Neural progenitor cell (in vitro differentiated cells): ENCODE results near the gene TIMM23. TPM values are rescaled to one million over a fixed set of nuclear protein-coding genes. Genes with fewer than 3 reads are reported as not detected.
"Not testable (repeated sequence)": the region's sequence is repeated elsewhere in the genome, so short reads cannot be mapped to it uniquely, and the experiment has no call there.

Experiments used
- DNase-seq: peaks from one replicate; pipeline ENCODE4 v3.0.0-alpha.2; 2016; ENCODE audit warnings: low spot score
- H2AFZ ChIP-seq: fragments of 200-600 bp; sonication (generic); replicated peaks from 2 replicates; pipeline ENCODE4 v1.6.1; 2016; ENCODE audit warnings: antibody characterized with exemption
- H3F3A ChIP-seq: fragments of 200-600 bp; sonication (generic); 2 replicates; pipeline ENCODE4 v1.6.1; 2016; ENCODE audit warnings: antibody characterized with exemption, low read depth
- H3K27ac ChIP-seq: fragments of 200-600 bp; sonication (generic); 2 replicates; pipeline ENCODE4 v1.5.1; 2016; ENCODE audit warnings: mild to moderate bottlenecking
- H3K27me3 ChIP-seq: fragments of 200-600 bp; sonication (generic); 2 replicates; pipeline ENCODE4 v1.6.1; 2016; ENCODE audit warnings: mild to moderate bottlenecking, moderate library complexity
- H3K36me3 ChIP-seq: fragments of 200-600 bp; sonication (generic); 2 replicates; pipeline ENCODE4 v1.5.1; 2016
- H3K4me1 ChIP-seq: fragments of 200-600 bp; sonication (generic); 2 replicates; pipeline ENCODE4 v1.6.1; 2016; ENCODE audit warnings: mixed run types
- H3K4me2 ChIP-seq: fragments of 200-600 bp; sonication (generic); 2 replicates; pipeline ENCODE4 v1.6.1; 2016
- H3K4me3 ChIP-seq: fragments of 200-600 bp; sonication (generic); 2 replicates; pipeline ENCODE4 v1.5.1; 2016
- H3K79me2 ChIP-seq: fragments of 200-600 bp; sonication (generic); 2 replicates; pipeline ENCODE4 v1.6.1; 2016; ENCODE audit warnings: low read depth
- H3K9ac ChIP-seq: fragments of 200-600 bp; sonication (generic); 2 replicates; pipeline ENCODE4 v1.6.1; 2016
- H3K9me3 ChIP-seq: fragments of 200-600 bp; sonication (generic); 2 replicates; pipeline ENCODE4 v1.5.1; 2016; ENCODE audit warnings: low read depth
- H4K20me1 ChIP-seq: fragments of 200-600 bp; sonication (generic); 2 replicates; pipeline ENCODE4 v1.6.1; 2016; ENCODE audit warnings: low read depth
- H3K27ac Mint-ChIP-seq: 3 replicates; pipeline ENCODE4 v1.8.0; 2021; ENCODE audit warnings: mixed read lengths
- H3K27me3 Mint-ChIP-seq: 2 replicates; pipeline ENCODE4 v1.8.0; 2022; ENCODE audit warnings: low read depth, mild to moderate bottlenecking, inconsistent platforms, moderate library complexity, mixed read lengths; ENCODE audit not compliant: insufficient read depth
- H3K36me3 Mint-ChIP-seq: 3 replicates; pipeline ENCODE4 v1.8.0; 2021; ENCODE audit warnings: mixed read lengths
- H3K4me1 Mint-ChIP-seq: 3 replicates; pipeline ENCODE4 v1.8.0; 2021; ENCODE audit warnings: mixed read lengths
- H3K4me3 Mint-ChIP-seq: 3 replicates; pipeline ENCODE4 v1.8.0; 2021; ENCODE audit warnings: mild to moderate bottlenecking, moderate library complexity, mixed read lengths
- H3K9me3 Mint-ChIP-seq: 3 replicates; pipeline ENCODE4 v1.8.0; 2020; ENCODE audit warnings: mixed read lengths
- total RNA-seq: library from RNA; depleted of rRNA; stranded (reverse); fragments of >200 nt; gene quantifications from 2 replicates; pipeline ENCODE4 v1.2.3, GENCODE V29; 2015; ENCODE audit warnings: low replicate concordance

The TIMM23 gene
- total RNA-seq, 1 donor from 2014 or later = 85.4 TPM

GRCh38 chr10:45948801-45949200, 23.5 kb upstream of the TIMM23 start:
- H3K27ac Mint-ChIP-seq, H3K79me2 ChIP-seq, H3K9ac ChIP-seq, H4K20me1 ChIP-seq, H3K4me1 Mint-ChIP-seq, H3K36me3 ChIP-seq, H3K9me3 Mint-ChIP-seq, H3F3A ChIP-seq, H3K4me3 Mint-ChIP-seq, H3K4me3 ChIP-seq, H3K27me3 ChIP-seq, H3K27ac ChIP-seq, H3K27me3 Mint-ChIP-seq, H3K36me3 Mint-ChIP-seq, H3K9me3 ChIP-seq, H2AFZ ChIP-seq, H3K4me2 ChIP-seq, H3K4me1 ChIP-seq, DNase-seq: not testable (repeated sequence)

- not testable (repeated sequence) for H3K4me3 Mint-ChIP-seq, H3K36me3 Mint-ChIP-seq, H3K27me3 ChIP-seq, H3K4me1 ChIP-seq, H3K9me3 Mint-ChIP-seq, H3K27ac Mint-ChIP-seq, H3K27me3 Mint-ChIP-seq, H3K9ac ChIP-seq, H4K20me1 ChIP-seq, H3K79me2 ChIP-seq, H3F3A ChIP-seq, H3K27ac ChIP-seq, H3K36me3 ChIP-seq, H3K4me3 ChIP-seq, H3K4me2 ChIP-seq, H3K4me1 Mint-ChIP-seq, H3K9me3 ChIP-seq, DNase-seq, H2AFZ ChIP-seq
Observed at GRCh38 chr10:45954367-45954766, 17.9 kb upstream of the TIMM23 start.

GRCh38 chr10:45956634-45957033, 15.7 kb upstream of the TIMM23 start:
- not testable (repeated sequence) for H3K36me3 Mint-ChIP-seq, H3K4me1 Mint-ChIP-seq
- H3K27ac ChIP-seq = peak overlapping the region; percentile 58

GRCh38 chr10:45957928-45958327, 14.4 kb upstream of the TIMM23 start:
- not testable (repeated sequence) for H3K4me3 Mint-ChIP-seq, H3K27ac ChIP-seq, H3K9me3 ChIP-seq, H3K79me2 ChIP-seq, H3K9ac ChIP-seq, H3K27me3 Mint-ChIP-seq, H3K36me3 ChIP-seq, H3K4me3 ChIP-seq, H3K36me3 Mint-ChIP-seq, H3K27ac Mint-ChIP-seq, DNase-seq, H3F3A ChIP-seq, H3K4me1 ChIP-seq, H4K20me1 ChIP-seq, H3K9me3 Mint-ChIP-seq, H3K27me3 ChIP-seq, H3K4me2 ChIP-seq, H2AFZ ChIP-seq, H3K4me1 Mint-ChIP-seq

More at GRCh38 chr10:45956634-45957033, 15.7 kb upstream of the TIMM23 start:
- not testable (repeated sequence) for H3K4me1 ChIP-seq, H3K27me3 ChIP-seq, H3K4me2 ChIP-seq, H3K79me2 ChIP-seq, H3F3A ChIP-seq, H3K27ac Mint-ChIP-seq, H3K27me3 Mint-ChIP-seq, DNase-seq, H3K4me3 ChIP-seq, H4K20me1 ChIP-seq, H3K9me3 ChIP-seq, H2AFZ ChIP-seq, H3K9me3 Mint-ChIP-seq, H3K36me3 ChIP-seq, H3K4me3 Mint-ChIP-seq, H3K9ac ChIP-seq

- H3K36me3 Mint-ChIP-seq = not testable (repeated sequence)
Observed at GRCh38 chr10:45962686-45963452, 9.4 kb upstream of the TIMM23 start.

GRCh38 chr10:45971019-45971418, 1.3 kb upstream of the TIMM23 start:
- peak; percentile 5 for DNase-seq
- peak overlapping the region; percentile 83 for H3K4me2 ChIP-seq
- peaks cover 95% of the 10 kb centered on the region for H3K79me2 ChIP-seq
- H3K27me3 ChIP-seq, H3K27ac ChIP-seq, H3K9me3 ChIP-seq, H3K4me1 ChIP-seq, H3K36me3 Mint-ChIP-seq, H3K36me3 ChIP-seq, H3K27me3 Mint-ChIP-seq, H3F3A ChIP-seq, H3K27ac Mint-ChIP-seq, H3K9me3 Mint-ChIP-seq, H2AFZ ChIP-seq: not testable (repeated sequence)
- Mint-ChIP-seq H3K4me1 (peaks cover 19% of the 10 kb centered on the region), H3K4me3 (peak overlapping the region; percentile 99)
- peak overlapping the region; percentile 93 for H3K9ac ChIP-seq
- H4K20me1 ChIP-seq = peaks cover 20% of the 10 kb centered on the region
- H3K4me3 ChIP-seq = peak overlapping the region; percentile 97

More at GRCh38 chr10:45962686-45963452, 9.4 kb upstream of the TIMM23 start:
- not testable (repeated sequence) for H3K4me2 ChIP-seq, H3K4me3 Mint-ChIP-seq, H3F3A ChIP-seq, H3K27me3 Mint-ChIP-seq, H3K27ac Mint-ChIP-seq, H3K9ac ChIP-seq, DNase-seq, H2AFZ ChIP-seq, H3K9me3 ChIP-seq, H3K4me3 ChIP-seq, H3K27me3 ChIP-seq, H3K4me1 ChIP-seq, H3K9me3 Mint-ChIP-seq, H3K36me3 ChIP-seq, H3K27ac ChIP-seq, H4K20me1 ChIP-seq, H3K4me1 Mint-ChIP-seq
- H3K79me2 ChIP-seq = peaks cover 39% of the 10 kb centered on the region
